WTC11 (cell line): ENCODE data around the gene IL21R.

Experiments used
- ATF2 ChIP-seq: sonication (generic); formaldehyde crosslinking; IDR thresholded peaks from 2 replicates; pipeline ENCODE4 v1.8.1; 2022; ENCODE audit warnings: low read depth, missing genetic modification reagents, borderline replicate concordance
- ESRRA ChIP-seq: sonication (generic); formaldehyde crosslinking; IDR thresholded peaks from 2 replicates; pipeline ENCODE4 v1.8.1; 2022; ENCODE audit warnings: mild to moderate bottlenecking, missing genetic modification reagents, borderline replicate concordance
- FOXJ3 ChIP-seq: sonication (generic); formaldehyde crosslinking; IDR thresholded peaks from 2 replicates; pipeline ENCODE4 v1.9.0; 2021; ENCODE audit warnings: missing genetic modification reagents, mild to moderate bottlenecking, borderline replicate concordance
- NR3C1 ChIP-seq: sonication (generic); formaldehyde crosslinking; conservative IDR thresholded peaks from 2 replicates; pipeline ENCODE4 v1.8.1; 2023; ENCODE audit warnings: low read depth, mild to moderate bottlenecking, missing genetic modification reagents
- SP1 ChIP-seq: sonication (generic); formaldehyde crosslinking; conservative IDR thresholded peaks from 2 replicates; pipeline ENCODE4 v1.8.1; 2022; ENCODE audit warnings: missing genetic modification reagents
- TP53 ChIP-seq: sonication (generic); formaldehyde crosslinking; IDR thresholded peaks from 2 replicates; pipeline ENCODE4 v1.8.1; 2023; ENCODE audit warnings: mild to moderate bottlenecking, missing genetic modification reagents
- ZBTB21 ChIP-seq: sonication (generic); formaldehyde crosslinking; IDR thresholded peaks from 2 replicates; pipeline ENCODE4 v1.8.1; 2023; ENCODE audit warnings: mild to moderate bottlenecking, missing genetic modification reagents, borderline replicate concordance
- ZNF121 ChIP-seq: sonication (generic); formaldehyde crosslinking; IDR thresholded peaks from 2 replicates; pipeline ENCODE4 v1.8.0; 2023; ENCODE audit warnings: missing genetic modification reagents
- TF ChIP-seq, protein P1 (sequence below): sonication (generic); formaldehyde crosslinking; IDR thresholded peaks from 2 replicates; pipeline ENCODE4 v1.8.0; 2023; ENCODE audit warnings: missing genetic modification reagents, mild to moderate bottlenecking, borderline replicate concordance
- TF ChIP-seq, protein P2 (sequence below): fragments of 200-600 bp; IDR thresholded peaks from 2 replicates; pipeline ENCODE4 v1.8.0; 2022; ENCODE audit warnings: antibody characterized with exemption

GRCh38 chr16:27424772-27425498 is 23.0 kb downstream of the IL21R start:
- TF ChIP-seq ATF2 (CRISPR knock-in tag) = no peak
- TF ChIP-seq ZNF121 = no peak
- TF ChIP-seq, protein P1, sequence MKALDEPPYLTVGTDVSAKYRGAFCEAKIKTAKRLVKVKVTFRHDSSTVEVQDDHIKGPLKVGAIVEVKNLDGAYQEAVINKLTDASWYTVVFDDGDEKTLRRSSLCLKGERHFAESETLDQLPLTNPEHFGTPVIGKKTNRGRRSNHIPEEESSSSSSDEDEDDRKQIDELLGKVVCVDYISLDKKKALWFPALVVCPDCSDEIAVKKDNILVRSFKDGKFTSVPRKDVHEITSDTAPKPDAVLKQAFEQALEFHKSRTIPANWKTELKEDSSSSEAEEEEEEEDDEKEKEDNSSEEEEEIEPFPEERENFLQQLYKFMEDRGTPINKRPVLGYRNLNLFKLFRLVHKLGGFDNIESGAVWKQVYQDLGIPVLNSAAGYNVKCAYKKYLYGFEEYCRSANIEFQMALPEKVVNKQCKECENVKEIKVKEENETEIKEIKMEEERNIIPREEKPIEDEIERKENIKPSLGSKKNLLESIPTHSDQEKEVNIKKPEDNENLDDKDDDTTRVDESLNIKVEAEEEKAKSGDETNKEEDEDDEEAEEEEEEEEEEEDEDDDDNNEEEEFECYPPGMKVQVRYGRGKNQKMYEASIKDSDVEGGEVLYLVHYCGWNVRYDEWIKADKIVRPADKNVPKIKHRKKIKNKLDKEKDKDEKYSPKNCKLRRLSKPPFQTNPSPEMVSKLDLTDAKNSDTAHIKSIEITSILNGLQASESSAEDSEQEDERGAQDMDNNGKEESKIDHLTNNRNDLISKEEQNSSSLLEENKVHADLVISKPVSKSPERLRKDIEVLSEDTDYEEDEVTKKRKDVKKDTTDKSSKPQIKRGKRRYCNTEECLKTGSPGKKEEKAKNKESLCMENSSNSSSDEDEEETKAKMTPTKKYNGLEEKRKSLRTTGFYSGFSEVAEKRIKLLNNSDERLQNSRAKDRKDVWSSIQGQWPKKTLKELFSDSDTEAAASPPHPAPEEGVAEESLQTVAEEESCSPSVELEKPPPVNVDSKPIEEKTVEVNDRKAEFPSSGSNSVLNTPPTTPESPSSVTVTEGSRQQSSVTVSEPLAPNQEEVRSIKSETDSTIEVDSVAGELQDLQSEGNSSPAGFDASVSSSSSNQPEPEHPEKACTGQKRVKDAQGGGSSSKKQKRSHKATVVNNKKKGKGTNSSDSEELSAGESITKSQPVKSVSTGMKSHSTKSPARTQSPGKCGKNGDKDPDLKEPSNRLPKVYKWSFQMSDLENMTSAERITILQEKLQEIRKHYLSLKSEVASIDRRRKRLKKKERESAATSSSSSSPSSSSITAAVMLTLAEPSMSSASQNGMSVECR (CRISPR knock-in tag) = no peak
- TF ChIP-seq, protein P2, sequence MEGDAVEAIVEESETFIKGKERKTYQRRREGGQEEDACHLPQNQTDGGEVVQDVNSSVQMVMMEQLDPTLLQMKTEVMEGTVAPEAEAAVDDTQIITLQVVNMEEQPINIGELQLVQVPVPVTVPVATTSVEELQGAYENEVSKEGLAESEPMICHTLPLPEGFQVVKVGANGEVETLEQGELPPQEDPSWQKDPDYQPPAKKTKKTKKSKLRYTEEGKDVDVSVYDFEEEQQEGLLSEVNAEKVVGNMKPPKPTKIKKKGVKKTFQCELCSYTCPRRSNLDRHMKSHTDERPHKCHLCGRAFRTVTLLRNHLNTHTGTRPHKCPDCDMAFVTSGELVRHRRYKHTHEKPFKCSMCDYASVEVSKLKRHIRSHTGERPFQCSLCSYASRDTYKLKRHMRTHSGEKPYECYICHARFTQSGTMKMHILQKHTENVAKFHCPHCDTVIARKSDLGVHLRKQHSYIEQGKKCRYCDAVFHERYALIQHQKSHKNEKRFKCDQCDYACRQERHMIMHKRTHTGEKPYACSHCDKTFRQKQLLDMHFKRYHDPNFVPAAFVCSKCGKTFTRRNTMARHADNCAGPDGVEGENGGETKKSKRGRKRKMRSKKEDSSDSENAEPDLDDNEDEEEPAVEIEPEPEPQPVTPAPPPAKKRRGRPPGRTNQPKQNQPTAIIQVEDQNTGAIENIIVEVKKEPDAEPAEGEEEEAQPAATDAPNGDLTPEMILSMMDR = no peak
- TF ChIP-seq TP53 (CRISPR knock-in tag) = no peak
- no peak for TF ChIP-seq FOXJ3 (CRISPR knock-in tag)
- no peak for TF ChIP-seq NR3C1 (CRISPR knock-in tag)
- no peak for TF ChIP-seq ESRRA (CRISPR knock-in tag)
- no peak for TF ChIP-seq ZBTB21 (CRISPR knock-in tag)
- TF ChIP-seq SP1 (CRISPR knock-in tag) = no peak
